ENCODE results near the gene VSNL1.

The VSNL1 gene

GRCh38 chr2:17690776-17691175 lies 150.3 kb downstream of the VSNL1 start:
- DNase-seq (ENCODE audit: extremely low spot score) = no peak
- TF ChIP-seq FOXA1 (IDR thresholded peaks at IDR 0.05) = no peak
- TF ChIP-seq CTBP1 (IDR thresholded peaks at IDR 0.05; ENCODE audit: borderline replicate concordance) = no peak
- no peak for TF ChIP-seq SUZ12 (IDR thresholded peaks at IDR 0.05)
- TF ChIP-seq TARDBP (IDR thresholded peaks at IDR 0.05) = no peak
- no peak for TF ChIP-seq LEF1 (IDR thresholded peaks at IDR 0.05; ENCODE audit: borderline replicate concordance)
- no peak for TF ChIP-seq NFRKB (IDR thresholded peaks at IDR 0.05)
- TF ChIP-seq BHLHE40 (IDR thresholded peaks at IDR 0.05; ENCODE audit: borderline replicate concordance) = no peak
- ChIA-PET POLR2A (no interaction called here), CTCF (no interaction called here)
